GM23338 (cell line): ENCODE data around the gene HDAC8. TPM values are rescaled to one million over a fixed set of nuclear protein-coding genes. Genes with fewer than 3 reads are reported as not detected.

Experiments
- ATAC-seq: fragments of 200-7000 bp; cut with Tn5 transposase; 3 replicates; pipeline ENCODE4 v1.9.1; 2020
- DNase-seq: peaks from one replicate; pipeline ENCODE4 v3.0.0-alpha.2; 2015; ENCODE audit warnings: low spot score
- H2AFZ ChIP-seq: fragments of 200-600 bp; sonication (generic); 2 replicates; pipeline ENCODE4 v1.8.0; 2016; ENCODE audit warnings: antibody characterized with exemption, mild to moderate bottlenecking, moderate library complexity
- H3F3A ChIP-seq: fragments of 200-600 bp; sonication (generic); replicated peaks from 2 replicates; pipeline ENCODE4 v1.8.0; 2017; ENCODE audit warnings: antibody characterized with exemption, mixed run types, low read depth
- H3K27ac ChIP-seq: fragments of 200-600 bp; sonication (generic); 2 replicates; pipeline ENCODE4 v1.6.1; 2016; ENCODE audit warnings: low read depth
- H3K27me3 ChIP-seq: fragments of 200-600 bp; sonication (generic); 2 replicates; pipeline ENCODE4 v1.8.0; 2016; ENCODE audit warnings: mild to moderate bottlenecking, mixed run types, moderate library complexity; ENCODE audit not compliant: insufficient read depth
- H3K36me3 ChIP-seq: fragments of 200-600 bp; sonication (generic); 2 replicates; pipeline ENCODE4 v1.8.0; 2016; ENCODE audit warnings: mild to moderate bottlenecking; ENCODE audit not compliant: insufficient read depth
- H3K4me1 ChIP-seq: fragments of 200-600 bp; sonication (generic); 2 replicates; pipeline ENCODE4 v1.8.0; 2016; ENCODE audit warnings: mild to moderate bottlenecking, moderate library complexity; ENCODE audit not compliant: insufficient read depth
- H3K4me2 ChIP-seq: fragments of 200-600 bp; sonication (generic); 2 replicates; pipeline ENCODE4 v1.7.1; 2017; ENCODE audit warnings: mixed run types
- H3K4me3 ChIP-seq: fragments of 200-600 bp; sonication (generic); 2 replicates; pipeline ENCODE4 v1.6.1; 2016; ENCODE audit warnings: mixed run types
- H3K79me2 ChIP-seq: fragments of 200-600 bp; sonication (generic); replicated peaks from 2 replicates; pipeline ENCODE4 v1.8.0; 2017; ENCODE audit warnings: mild to moderate bottlenecking; ENCODE audit not compliant: insufficient read depth
- H3K9me2 ChIP-seq: fragments of 200-600 bp; sonication (generic); 2 replicates; pipeline ENCODE4 v1.8.0; 2017; ENCODE audit not compliant: insufficient read depth
- H4K20me1 ChIP-seq: fragments of 200-600 bp; sonication (generic); replicated peaks from 2 replicates; pipeline ENCODE4 v1.8.0; 2017; ENCODE audit warnings: mild to moderate bottlenecking; ENCODE audit not compliant: insufficient read depth
- H3K27ac Mint-ChIP-seq: 2 replicates; pipeline ENCODE4 v1.8.0; 2020; ENCODE audit warnings: inconsistent platforms, mild to moderate bottlenecking, moderate library complexity, mixed read lengths
- H3K27me3 Mint-ChIP-seq: 3 replicates; pipeline ENCODE4 v1.8.0; 2022; ENCODE audit warnings: low read depth, mild to moderate bottlenecking, moderate library complexity, mixed read lengths, inconsistent platforms; ENCODE audit not compliant: insufficient read depth, poor library complexity
- H3K36me3 Mint-ChIP-seq: 3 replicates; pipeline ENCODE4 v1.8.0; 2021; ENCODE audit warnings: low read depth, mild to moderate bottlenecking, inconsistent platforms, moderate library complexity, mixed read lengths
- H3K4me1 Mint-ChIP-seq: 3 replicates; pipeline ENCODE4 v1.8.0; 2020; ENCODE audit warnings: mild to moderate bottlenecking, inconsistent platforms, mixed read lengths
- H3K4me3 Mint-ChIP-seq: 3 replicates; pipeline ENCODE4 v1.8.0; 2021; ENCODE audit warnings: moderate library complexity, mild to moderate bottlenecking, inconsistent platforms, mixed read lengths
- H3K9me3 Mint-ChIP-seq: 3 replicates; pipeline ENCODE4 v1.8.0; 2020; ENCODE audit warnings: moderate library complexity, mild to moderate bottlenecking, inconsistent platforms, mixed read lengths
- CREB1 ChIP-seq: fragments of 250-450 bp; sonication (Bioruptor Pico); IDR thresholded peaks from 2 replicates; pipeline ENCODE4 v1.5.0; 2020; ENCODE audit warnings: low read depth, mild to moderate bottlenecking, moderate library complexity
- EZH2 ChIP-seq: fragments of 200-600 bp; sonication (generic); IDR thresholded peaks from one replicate; pipeline ENCODE4 v1.8.0; 2017; ENCODE audit warnings: antibody characterized with exemption, mild to moderate bottlenecking, low read depth; ENCODE audit not compliant: unreplicated experiment
- EZH2phosphoT487 ChIP-seq: fragments of 200-600 bp; sonication (generic); IDR thresholded peaks from one replicate; pipeline ENCODE4 v1.8.1; 2018; ENCODE audit warnings: antibody characterized with exemption; ENCODE audit not compliant: unreplicated experiment
- JUNB ChIP-seq: IDR thresholded peaks from one replicate; pipeline ENCODE4 v1.6.1; 2016; ENCODE audit warnings: antibody characterized with exemption; ENCODE audit not compliant: unreplicated experiment
- NANOG ChIP-seq: IDR thresholded peaks from 2 replicates; pipeline ENCODE4 v1.6.1; 2016; ENCODE audit warnings: antibody characterized with exemption, borderline replicate concordance
- STAT1 ChIP-seq: IDR thresholded peaks from one replicate; pipeline ENCODE4 v1.6.1; 2016; ENCODE audit warnings: antibody characterized with exemption; ENCODE audit not compliant: unreplicated experiment
- ZNF114 ChIP-seq: fragments of 250-450 bp; sonication (Bioruptor Pico); IDR thresholded peaks from 2 replicates; pipeline ENCODE4 v1.5.0; 2020; ENCODE audit warnings: mild to moderate bottlenecking, moderate library complexity
- ZNF331 ChIP-seq: fragments of 250-450 bp; sonication (Bioruptor Pico); IDR thresholded peaks from 2 replicates; pipeline ENCODE4 v1.5.0; 2020; ENCODE audit warnings: low read depth, mild to moderate bottlenecking, moderate library complexity
- ZNF462 ChIP-seq: fragments of 250-450 bp; sonication (Bioruptor Pico); IDR thresholded peaks from 2 replicates; pipeline ENCODE4 v1.5.0; 2020; ENCODE audit warnings: mild to moderate bottlenecking, moderate library complexity
- polyA plus RNA-seq: library from polyadenylated mRNA; unstranded; fragments of >200 nt; fragmentation: Nextera tagmentation; extraction: Ambion mirVana; gene quantifications from 2 replicates; pipeline ENCODE4 v1.2.1, GENCODE V29; 2016
- total RNA-seq: library from RNA; depleted of rRNA; stranded (reverse); fragments of >200 nt; shearing (Covaris generic); gene quantifications from 2 replicates; pipeline ENCODE4 v1.2.3, GENCODE V29; 2014
- TF ChIP-seq, protein P1 (sequence below): IDR thresholded peaks from one replicate; pipeline ENCODE4 v1.6.1; 2018; ENCODE audit warnings: antibody characterized with exemption; ENCODE audit not compliant: unreplicated experiment
- TF ChIP-seq, protein P2 (sequence below): IDR thresholded peaks from 2 replicates; pipeline ENCODE4 v1.6.1; 2016; ENCODE audit warnings: antibody characterized with exemption
- TF ChIP-seq, protein P3 (sequence below), 2 experiments: fragments of 200-600 bp in 1 of 2; sonication (generic) in 1 of 2; conservative IDR thresholded peaks; 2 replicates each; pipeline versions ENCODE4 v1.5.1 to v1.6.1; 2016 to 2017; ENCODE audit warnings: antibody characterized with exemption in 2 of 2, low read depth in 2 of 2, mild to moderate bottlenecking in 2 of 2, moderate library complexity in 1 of 2

The HDAC8 gene
- total and polyA plus RNA-seq, 2 experiments from 2014 or later: 21.6 to 28.7 TPM

- Histone ChIP-seq H3K4me1 (peaks cover 3% of the 10 kb centered on the region), H3K4me3 (no peak overlapping the region), H3K9me2 (no peaks in the 10 kb centered on the region), H3K4me2 (0 out of 2 replicates have a peak overlapping the region, but pooled peaks have one; percentile 25), H4K20me1 (no peaks in the 10 kb centered on the region), H3K36me3 (no peaks in the 10 kb centered on the region), H3F3A (no peaks in the 10 kb centered on the region), H3K27ac (no peak overlapping the region), H3K27me3 (no peaks in the 10 kb centered on the region), H3K79me2 (no peaks in the 10 kb centered on the region), H2AFZ (no peak overlapping the region)
- H3K27ac Mint-ChIP-seq: peak overlapping the region; percentile 74
- no peaks in the 10 kb centered on the region for H3K27me3 Mint-ChIP-seq
- no peak for TF ChIP-seq JUNB
- no peak for TF ChIP-seq STAT1
- no peak for TF ChIP-seq NANOG
- TF ChIP-seq CREB1 (CRISPR knock-in tag): no peak
- TF ChIP-seq, protein P1, sequence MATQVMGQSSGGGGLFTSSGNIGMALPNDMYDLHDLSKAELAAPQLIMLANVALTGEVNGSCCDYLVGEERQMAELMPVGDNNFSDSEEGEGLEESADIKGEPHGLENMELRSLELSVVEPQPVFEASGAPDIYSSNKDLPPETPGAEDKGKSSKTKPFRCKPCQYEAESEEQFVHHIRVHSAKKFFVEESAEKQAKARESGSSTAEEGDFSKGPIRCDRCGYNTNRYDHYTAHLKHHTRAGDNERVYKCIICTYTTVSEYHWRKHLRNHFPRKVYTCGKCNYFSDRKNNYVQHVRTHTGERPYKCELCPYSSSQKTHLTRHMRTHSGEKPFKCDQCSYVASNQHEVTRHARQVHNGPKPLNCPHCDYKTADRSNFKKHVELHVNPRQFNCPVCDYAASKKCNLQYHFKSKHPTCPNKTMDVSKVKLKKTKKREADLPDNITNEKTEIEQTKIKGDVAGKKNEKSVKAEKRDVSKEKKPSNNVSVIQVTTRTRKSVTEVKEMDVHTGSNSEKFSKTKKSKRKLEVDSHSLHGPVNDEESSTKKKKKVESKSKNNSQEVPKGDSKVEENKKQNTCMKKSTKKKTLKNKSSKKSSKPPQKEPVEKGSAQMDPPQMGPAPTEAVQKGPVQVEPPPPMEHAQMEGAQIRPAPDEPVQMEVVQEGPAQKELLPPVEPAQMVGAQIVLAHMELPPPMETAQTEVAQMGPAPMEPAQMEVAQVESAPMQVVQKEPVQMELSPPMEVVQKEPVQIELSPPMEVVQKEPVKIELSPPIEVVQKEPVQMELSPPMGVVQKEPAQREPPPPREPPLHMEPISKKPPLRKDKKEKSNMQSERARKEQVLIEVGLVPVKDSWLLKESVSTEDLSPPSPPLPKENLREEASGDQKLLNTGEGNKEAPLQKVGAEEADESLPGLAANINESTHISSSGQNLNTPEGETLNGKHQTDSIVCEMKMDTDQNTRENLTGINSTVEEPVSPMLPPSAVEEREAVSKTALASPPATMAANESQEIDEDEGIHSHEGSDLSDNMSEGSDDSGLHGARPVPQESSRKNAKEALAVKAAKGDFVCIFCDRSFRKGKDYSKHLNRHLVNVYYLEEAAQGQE: no peak
- TF ChIP-seq EZH2: no peak
- TF ChIP-seq, protein P2, sequence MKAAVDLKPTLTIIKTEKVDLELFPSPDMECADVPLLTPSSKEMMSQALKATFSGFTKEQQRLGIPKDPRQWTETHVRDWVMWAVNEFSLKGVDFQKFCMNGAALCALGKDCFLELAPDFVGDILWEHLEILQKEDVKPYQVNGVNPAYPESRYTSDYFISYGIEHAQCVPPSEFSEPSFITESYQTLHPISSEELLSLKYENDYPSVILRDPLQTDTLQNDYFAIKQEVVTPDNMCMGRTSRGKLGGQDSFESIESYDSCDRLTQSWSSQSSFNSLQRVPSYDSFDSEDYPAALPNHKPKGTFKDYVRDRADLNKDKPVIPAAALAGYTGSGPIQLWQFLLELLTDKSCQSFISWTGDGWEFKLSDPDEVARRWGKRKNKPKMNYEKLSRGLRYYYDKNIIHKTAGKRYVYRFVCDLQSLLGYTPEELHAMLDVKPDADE: no peak
- TF ChIP-seq ZNF331 (CRISPR knock-in tag): no peak
- no peak for TF ChIP-seq ZNF114 (CRISPR knock-in tag)
- TF ChIP-seq ZNF462 (CRISPR knock-in tag): no peak
- no peak for TF ChIP-seq EZH2phosphoT487
- TF ChIP-seq, protein P3, sequence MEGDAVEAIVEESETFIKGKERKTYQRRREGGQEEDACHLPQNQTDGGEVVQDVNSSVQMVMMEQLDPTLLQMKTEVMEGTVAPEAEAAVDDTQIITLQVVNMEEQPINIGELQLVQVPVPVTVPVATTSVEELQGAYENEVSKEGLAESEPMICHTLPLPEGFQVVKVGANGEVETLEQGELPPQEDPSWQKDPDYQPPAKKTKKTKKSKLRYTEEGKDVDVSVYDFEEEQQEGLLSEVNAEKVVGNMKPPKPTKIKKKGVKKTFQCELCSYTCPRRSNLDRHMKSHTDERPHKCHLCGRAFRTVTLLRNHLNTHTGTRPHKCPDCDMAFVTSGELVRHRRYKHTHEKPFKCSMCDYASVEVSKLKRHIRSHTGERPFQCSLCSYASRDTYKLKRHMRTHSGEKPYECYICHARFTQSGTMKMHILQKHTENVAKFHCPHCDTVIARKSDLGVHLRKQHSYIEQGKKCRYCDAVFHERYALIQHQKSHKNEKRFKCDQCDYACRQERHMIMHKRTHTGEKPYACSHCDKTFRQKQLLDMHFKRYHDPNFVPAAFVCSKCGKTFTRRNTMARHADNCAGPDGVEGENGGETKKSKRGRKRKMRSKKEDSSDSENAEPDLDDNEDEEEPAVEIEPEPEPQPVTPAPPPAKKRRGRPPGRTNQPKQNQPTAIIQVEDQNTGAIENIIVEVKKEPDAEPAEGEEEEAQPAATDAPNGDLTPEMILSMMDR (conservative IDR thresholded peaks at IDR 0.05; ENCODE audit: low read depth in 2 of 2): no peak
- no peaks in the 10 kb centered on the region for H3K36me3 Mint-ChIP-seq
- no peaks in the 10 kb centered on the region; the same call in 2 of the 3 replicates for H3K9me3 Mint-ChIP-seq
- H3K4me3 Mint-ChIP-seq: no peak overlapping the region
- ATAC-seq (peak; percentile 58), DNase-seq (peak; percentile 13)
- peaks cover 43% of the 10 kb centered on the region for H3K4me1 Mint-ChIP-seq
Measured at GRCh38 chrX:72475338-72475737, 97.3 kb downstream of the HDAC8 start.
